ENCODE measurements around the gene TRIP6. TPM values are rescaled to one million over a fixed set of nuclear protein-coding genes. Genes with fewer than 3 reads are reported as not detected.
"Not testable (repeated sequence)": the region's sequence is repeated elsewhere in the genome, so short reads cannot be mapped to it uniquely, and the experiment has no call there.

The TRIP6 gene
- total and polyA plus RNA-seq, 2 experiments from 2014 or later, result 57.5 to 70.3 TPM

DNA sequence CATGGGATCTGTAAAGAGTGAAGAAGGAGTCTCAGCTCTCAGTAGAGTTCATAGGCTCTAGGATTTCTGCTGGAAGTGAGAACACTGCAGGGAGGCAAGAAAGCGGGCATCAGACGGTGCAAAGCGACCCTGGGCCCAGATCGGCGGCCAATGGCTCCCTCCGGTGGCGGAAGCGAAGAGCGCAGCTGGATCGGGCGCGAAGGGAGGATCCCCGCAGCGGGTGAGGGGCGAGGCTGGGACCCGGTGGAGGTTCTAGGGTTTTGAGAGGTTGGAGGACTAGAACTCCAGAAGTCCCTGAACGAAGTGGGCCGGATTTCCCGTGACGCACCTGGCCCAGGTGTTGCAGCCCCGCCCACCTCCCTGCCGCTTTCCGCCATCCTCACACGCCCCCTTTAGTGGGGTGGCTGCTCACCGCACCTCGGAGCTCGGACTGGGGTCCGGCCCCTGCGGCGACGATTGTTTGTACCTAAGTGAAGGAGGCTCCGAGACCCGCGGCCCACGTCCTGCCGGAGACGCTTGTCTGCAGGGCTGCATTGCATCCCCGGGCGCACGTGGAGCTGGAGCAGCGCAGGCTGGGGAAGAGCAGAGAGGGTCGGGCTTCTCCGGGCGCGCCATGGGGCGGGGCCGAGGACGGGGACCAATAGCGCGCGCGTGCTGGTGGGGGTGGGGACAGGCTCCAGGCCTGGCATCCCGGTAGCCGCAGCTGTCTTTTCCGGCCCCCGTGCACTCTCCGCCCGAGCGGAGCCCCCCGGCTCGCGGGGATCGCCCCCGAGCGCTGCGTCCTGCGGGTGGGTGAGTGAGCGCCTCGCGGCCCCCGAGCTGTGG is 14.9 kb upstream of the TRIP6 start, which contains the start of gene SLC12A9:
TSS of gene SLC12A9 (plus strand) at position 666 of the 825 bp plus-strand sequence. CDS start 1,485 bp downstream, outside the sequence.
- Histone ChIP-seq H3K27ac (peak within 1 kb of the TSS; percentile 8), H4K20me1 (ENCODE audit: insufficient read depth, poor library complexity, severe bottlenecking) (no peaks in the 10 kb centered on the region), H3K36me3 (replicated peaks; ENCODE audit: insufficient read depth, low read depth) (no peaks in the 10 kb centered on the region), H3K79me2 (peaks cover 18% of the 10 kb centered on the region), H3K4me1 (ENCODE audit: insufficient read depth) (no peaks in the 10 kb centered on the region), H3K9me3 (ENCODE audit: low read depth) (no peaks in the 10 kb centered on the region), H3K27me3 (no peaks in the 10 kb centered on the region), H3K9me2 (replicated peaks; ENCODE audit: insufficient read depth) (no peaks in the 10 kb centered on the region), H3K4me3 (peak within 1 kb of the TSS; percentile 96), H3K4me2 (peak within 1 kb of the TSS; percentile 97), H2AFZ (peak within 1 kb of the TSS; percentile 88)
- TF ChIP-seq EZH2 (IDR thresholded peaks at IDR 0.05; ENCODE audit: borderline replicate concordance), result no peak
- TF ChIP-seq, protein P1, sequence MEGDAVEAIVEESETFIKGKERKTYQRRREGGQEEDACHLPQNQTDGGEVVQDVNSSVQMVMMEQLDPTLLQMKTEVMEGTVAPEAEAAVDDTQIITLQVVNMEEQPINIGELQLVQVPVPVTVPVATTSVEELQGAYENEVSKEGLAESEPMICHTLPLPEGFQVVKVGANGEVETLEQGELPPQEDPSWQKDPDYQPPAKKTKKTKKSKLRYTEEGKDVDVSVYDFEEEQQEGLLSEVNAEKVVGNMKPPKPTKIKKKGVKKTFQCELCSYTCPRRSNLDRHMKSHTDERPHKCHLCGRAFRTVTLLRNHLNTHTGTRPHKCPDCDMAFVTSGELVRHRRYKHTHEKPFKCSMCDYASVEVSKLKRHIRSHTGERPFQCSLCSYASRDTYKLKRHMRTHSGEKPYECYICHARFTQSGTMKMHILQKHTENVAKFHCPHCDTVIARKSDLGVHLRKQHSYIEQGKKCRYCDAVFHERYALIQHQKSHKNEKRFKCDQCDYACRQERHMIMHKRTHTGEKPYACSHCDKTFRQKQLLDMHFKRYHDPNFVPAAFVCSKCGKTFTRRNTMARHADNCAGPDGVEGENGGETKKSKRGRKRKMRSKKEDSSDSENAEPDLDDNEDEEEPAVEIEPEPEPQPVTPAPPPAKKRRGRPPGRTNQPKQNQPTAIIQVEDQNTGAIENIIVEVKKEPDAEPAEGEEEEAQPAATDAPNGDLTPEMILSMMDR (IDR thresholded peaks at IDR 0.05; ENCODE audit: poor library complexity), result peak; percentile 97
- peak; percentile 95 for DNase-seq (ENCODE audit: low spot score)
- 1% methylated on average over 42 of the region's 71 CpGs for WGBS (ENCODE audit: low lambda C conversion rate, missing lambda C conversion rate)

DNA sequence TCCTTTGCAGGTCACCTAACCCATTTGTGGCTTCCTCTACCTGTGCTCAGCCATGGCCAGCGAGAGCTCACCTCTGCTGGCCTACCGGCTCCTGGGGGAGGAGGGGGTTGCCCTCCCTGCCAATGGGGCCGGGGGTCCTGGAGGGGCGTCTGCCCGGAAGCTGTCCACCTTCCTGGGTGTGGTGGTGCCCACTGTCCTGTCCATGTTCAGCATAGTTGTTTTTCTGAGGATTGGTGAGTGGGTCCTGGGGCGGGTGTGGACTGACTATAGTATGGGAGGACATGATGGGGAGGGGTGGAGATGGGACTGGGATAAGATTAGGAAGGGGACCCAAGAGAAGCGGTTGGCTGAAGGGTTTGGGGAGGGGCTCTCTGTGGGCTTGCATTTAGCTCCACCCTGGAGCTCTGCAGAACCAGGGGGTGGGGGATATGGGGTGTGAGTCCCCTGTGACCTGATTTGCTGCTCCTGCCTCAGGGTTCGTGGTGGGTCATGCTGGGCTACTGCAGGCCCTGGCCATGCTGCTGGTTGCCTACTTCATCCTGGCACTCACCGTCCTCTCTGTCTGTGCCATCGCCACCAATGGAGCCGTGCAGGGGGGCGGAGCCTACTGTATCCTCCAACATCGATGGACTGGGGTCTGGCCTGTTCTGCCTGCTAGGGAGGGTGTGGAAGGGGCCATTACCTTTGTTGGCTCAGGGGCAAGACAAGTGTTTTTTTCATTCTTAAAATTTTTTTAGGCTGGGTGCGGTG is 12.9 kb upstream of the TRIP6 start:
- 94% methylated on average over 14 of the region's 14 CpGs for WGBS (ENCODE audit: low lambda C conversion rate, missing lambda C conversion rate)

GRCh38 chr7:100854899-100855298 is 12.3 kb upstream of the TRIP6 start:
- H2AFZ ChIP-seq; H3K4me1 ChIP-seq (ENCODE audit: insufficient read depth); H3K4me3 ChIP-seq; H3K27ac ChIP-seq; H3K9me3 ChIP-seq (ENCODE audit: low read depth); H4K20me1 ChIP-seq (ENCODE audit: insufficient read depth, poor library complexity, severe bottlenecking); H3K4me2 ChIP-seq; DNase-seq (ENCODE audit: low spot score); H3K36me3 ChIP-seq (replicated peaks; ENCODE audit: insufficient read depth, low read depth); H3K27me3 ChIP-seq; H3K9me2 ChIP-seq (replicated peaks; ENCODE audit: insufficient read depth): not testable (repeated sequence)
- peaks cover 18% of the 10 kb centered on the region for H3K79me2 ChIP-seq
- 98% methylated on average over 9 of the region's 9 CpGs for WGBS (ENCODE audit: low lambda C conversion rate, missing lambda C conversion rate)

More for the DNA sequence above, 12.9 kb upstream of the TRIP6 start:
- Histone ChIP-seq H3K9me3 (ENCODE audit: low read depth) (no peaks in the 10 kb centered on the region), H4K20me1 (ENCODE audit: insufficient read depth, poor library complexity, severe bottlenecking) (no peaks in the 10 kb centered on the region), H3K27me3 (no peaks in the 10 kb centered on the region), H2AFZ (no peak overlapping the region), H3K36me3 (replicated peaks; ENCODE audit: insufficient read depth, low read depth) (no peaks in the 10 kb centered on the region), H3K79me2 (peaks cover 18% of the 10 kb centered on the region), H3K9me2 (replicated peaks; ENCODE audit: insufficient read depth) (no peaks in the 10 kb centered on the region), H3K4me2 (no peak overlapping the region), H3K27ac (no peak overlapping the region), H3K4me1 (ENCODE audit: insufficient read depth) (no peaks in the 10 kb centered on the region), H3K4me3 (no peak overlapping the region)
- no peak for TF ChIP-seq EZH2phosphoT487 (IDR thresholded peaks at IDR 0.05; ENCODE audit: low read depth, severe bottlenecking, unreplicated experiment)
- TF ChIP-seq, protein P1 (IDR thresholded peaks at IDR 0.05; ENCODE audit: poor library complexity), result no peak
- TF ChIP-seq EZH2 (IDR thresholded peaks at IDR 0.05; ENCODE audit: borderline replicate concordance), result no peak
- DNase-seq (ENCODE audit: low spot score), result no peak

DNA sequence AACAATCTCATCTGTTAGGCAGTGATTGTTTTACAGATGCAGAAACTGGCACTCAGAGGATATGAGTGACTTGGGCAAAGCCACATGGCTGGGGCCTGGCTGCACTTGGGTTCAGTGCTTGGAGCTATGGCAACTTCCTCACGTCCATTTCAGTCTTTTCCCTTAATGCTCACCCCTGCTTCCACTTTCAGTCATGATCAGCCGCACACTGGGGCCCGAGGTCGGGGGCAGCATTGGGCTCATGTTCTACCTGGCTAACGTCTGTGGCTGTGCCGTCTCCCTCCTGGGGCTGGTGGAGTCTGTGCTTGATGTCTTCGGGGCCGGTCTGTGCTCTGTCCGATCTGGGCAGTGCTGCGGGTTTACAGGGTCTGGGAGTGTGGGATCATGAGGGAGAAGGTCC is 11.7 kb upstream of the TRIP6 start:
- no peaks in the 10 kb centered on the region for H3K9me3 ChIP-seq (ENCODE audit: low read depth)
- H2AFZ ChIP-seq, result no peak overlapping the region
- H4K20me1 ChIP-seq (ENCODE audit: insufficient read depth, poor library complexity, severe bottlenecking), result no peaks in the 10 kb centered on the region
- H3K4me1 ChIP-seq (ENCODE audit: insufficient read depth), result no peaks in the 10 kb centered on the region
- H3K79me2 ChIP-seq, result peaks cover 18% of the 10 kb centered on the region
- TF ChIP-seq EZH2 (IDR thresholded peaks at IDR 0.05; ENCODE audit: borderline replicate concordance), result no peak
- TF ChIP-seq EZH2phosphoT487 (IDR thresholded peaks at IDR 0.05; ENCODE audit: low read depth, severe bottlenecking, unreplicated experiment), result no peak
- TF ChIP-seq, protein P1 (IDR thresholded peaks at IDR 0.05; ENCODE audit: poor library complexity), result no peak
- no peak overlapping the region for H3K4me3 ChIP-seq
- no peak for DNase-seq (ENCODE audit: low spot score)
- no peaks in the 10 kb centered on the region for H3K27me3 ChIP-seq
- no peak overlapping the region for H3K4me2 ChIP-seq
- H3K9me2 ChIP-seq (replicated peaks; ENCODE audit: insufficient read depth), result no peaks in the 10 kb centered on the region
- 94% methylated on average over 10 of the region's 10 CpGs for WGBS (ENCODE audit: low lambda C conversion rate, missing lambda C conversion rate)
- H3K27ac ChIP-seq, result no peak overlapping the region
- no peaks in the 10 kb centered on the region for H3K36me3 ChIP-seq (replicated peaks; ENCODE audit: insufficient read depth, low read depth)
